Gastrocnemius medialis (tissue), 4 donors: Measurements from ENCODE around the gene CFAP299.

Experiments
- CTCF ChIP-seq, 5 experiments: fragments of 450-650 bp in 3 of 5; fragments of 200-600 bp in 2 of 5; sonication (generic) in 2 of 5; IDR thresholded peaks in 4 of 5; conservative IDR thresholded peaks in 1 of 5; 1 replicate in 4 of 5; 2 replicates in 1 of 5; pipeline ENCODE4 v1.5.1; 2016 to 2019; ENCODE audit warnings: antibody characterized with exemption in 5 of 5, mild to moderate bottlenecking in 3 of 5, moderate library complexity in 3 of 5
- POLR2A ChIP-seq, 2 donors: fragments of 450-650 bp; IDR thresholded peaks; one replicate each; pipeline ENCODE4 v1.6.1; 2017; ENCODE audit warnings: antibody characterized with exemption in 2 of 2, mild to moderate bottlenecking in 2 of 2, moderate library complexity in 2 of 2

- TF ChIP-seq CTCF (IDR thresholded peaks at IDR 0.05 in 4 of 5, conservative IDR thresholded peaks at IDR 0.05 in 1 of 5) (no peak), POLR2A (IDR thresholded peaks at IDR 0.05) (no peak)
Measured at GRCh38 chr4:80425124-80426100, 89.9 kb downstream of the CFAP299 start.
